Hepatic stellate cell (primary cell): ENCODE measurements around the gene CYP4V2.
"Not testable (repeated sequence)": the region's sequence is repeated elsewhere in the genome, so short reads cannot be mapped to it uniquely, and the experiment has no call there.

Experiments
- DNase-seq: peaks from one replicate; pipeline ENCODE4 v3.0.0; 2011; ENCODE audit warnings: low spot score

The CYP4V2 gene

GRCh38 chr4:186234367-186234766 lies 43.0 kb downstream of the CYP4V2 start:
- DNase-seq = no peak

- DNase-seq = no peak
Measured at GRCh38 chr4:186236126-186236525, 44.8 kb downstream of the CYP4V2 start.

DNA sequence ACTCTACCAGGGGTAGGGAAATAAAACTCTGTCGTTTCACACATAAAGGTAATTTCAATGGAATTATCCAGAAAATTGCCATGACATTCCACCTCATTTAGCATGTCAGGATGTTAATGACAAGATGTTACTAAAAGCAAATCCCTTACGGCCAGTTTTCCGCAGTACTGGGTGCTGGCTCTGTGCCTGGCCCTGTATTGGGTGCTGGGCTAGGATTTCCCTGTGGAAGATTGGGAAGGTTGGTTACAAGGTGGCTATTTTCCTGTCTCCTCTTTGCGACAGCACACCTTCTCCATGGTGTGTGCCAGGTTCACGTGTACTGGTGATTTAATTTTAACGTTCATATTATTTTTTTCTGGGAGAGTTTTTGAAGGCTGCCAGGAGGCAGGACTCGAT lies 49.1 kb downstream of the CYP4V2 start:
- no peak for DNase-seq

GRCh38 chr4:186240848-186241491 lies 49.6 kb downstream of the CYP4V2 start:
- DNase-seq = no peak

GRCh38 chr4:186241616-186242015 lies 50.2 kb downstream of the CYP4V2 start:
- no peak for DNase-seq

GRCh38 chr4:186242031-186242430 lies 50.7 kb downstream of the CYP4V2 start:
- DNase-seq = not testable (repeated sequence)

DNA sequence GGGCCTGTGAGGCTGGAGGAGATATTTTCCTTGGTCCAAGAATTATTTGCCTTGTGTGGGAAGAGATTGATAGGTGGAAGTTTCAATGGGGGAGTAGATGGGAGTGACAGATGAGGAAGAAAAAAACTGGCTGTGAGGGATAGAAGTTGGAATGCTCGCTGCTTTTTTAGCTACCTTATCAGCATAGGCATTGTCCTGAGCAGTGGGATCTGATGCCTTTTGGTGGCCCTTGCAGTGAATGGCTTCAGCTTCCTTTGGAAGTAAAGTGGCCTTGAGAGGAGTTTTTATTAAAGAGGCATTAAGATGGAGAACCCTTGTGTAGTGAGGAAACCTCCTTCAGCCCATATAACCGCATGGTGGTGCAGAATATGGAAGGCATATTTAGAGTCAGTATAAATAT lies 52.0 kb downstream of the CYP4V2 start:
- no peak for DNase-seq

GRCh38 chr4:186244835-186245234 lies 53.5 kb downstream of the CYP4V2 start:
- DNase-seq = no peak

DNA sequence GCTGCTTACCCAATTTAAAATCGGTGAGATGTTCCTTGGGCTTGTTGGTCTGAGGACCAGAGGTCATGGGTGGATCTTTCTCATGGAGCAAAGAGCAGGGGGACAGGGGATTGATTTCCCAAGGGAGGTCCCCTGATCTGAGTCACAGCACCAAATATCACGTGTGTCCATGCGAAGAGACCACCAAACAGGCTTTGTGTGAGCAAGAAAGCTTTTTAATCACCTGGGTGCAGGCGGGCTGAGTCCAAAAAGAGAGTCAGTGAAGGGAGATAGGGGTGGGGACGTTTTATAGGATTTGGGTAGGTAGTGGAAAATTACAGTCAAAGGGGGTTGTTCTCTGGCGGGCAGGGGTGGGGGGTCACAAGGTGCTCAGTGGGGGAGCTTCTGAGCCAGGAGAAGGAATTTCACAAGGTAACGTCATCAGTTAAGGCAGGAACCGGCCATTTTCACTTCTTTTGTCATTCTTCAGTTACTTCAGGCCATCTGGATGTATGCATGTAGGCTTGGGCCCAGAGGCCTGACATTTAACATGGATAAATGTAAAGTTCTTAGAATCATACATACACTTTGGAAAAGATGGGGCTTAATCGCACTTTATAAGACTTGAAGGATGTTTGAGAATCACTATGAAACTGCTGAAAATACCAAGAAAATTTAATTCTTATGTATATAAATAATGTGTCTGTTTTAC lies 55.8 kb downstream of the CYP4V2 start:
- not testable (repeated sequence) for DNase-seq

DNA sequence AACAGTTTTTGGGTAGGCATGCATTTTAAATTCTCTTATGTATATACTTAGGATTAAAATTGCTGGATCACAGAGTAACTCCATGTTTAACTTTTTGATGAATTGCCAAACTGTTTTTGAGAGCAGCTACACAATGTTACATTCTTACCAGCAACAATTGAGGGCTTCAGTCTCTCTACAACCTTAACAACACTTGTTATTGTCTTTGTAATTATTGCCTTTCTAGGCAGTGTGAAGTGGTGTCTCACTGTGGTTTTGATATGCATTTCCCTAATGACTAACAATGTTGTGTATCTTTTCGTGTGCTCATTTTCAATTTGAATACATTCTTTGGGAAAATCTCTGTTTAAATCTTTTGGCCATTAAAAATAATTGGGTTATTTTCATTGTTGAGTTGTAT lies 57.3 kb downstream of the CYP4V2 start:
- DNase-seq = no peak

DNA sequence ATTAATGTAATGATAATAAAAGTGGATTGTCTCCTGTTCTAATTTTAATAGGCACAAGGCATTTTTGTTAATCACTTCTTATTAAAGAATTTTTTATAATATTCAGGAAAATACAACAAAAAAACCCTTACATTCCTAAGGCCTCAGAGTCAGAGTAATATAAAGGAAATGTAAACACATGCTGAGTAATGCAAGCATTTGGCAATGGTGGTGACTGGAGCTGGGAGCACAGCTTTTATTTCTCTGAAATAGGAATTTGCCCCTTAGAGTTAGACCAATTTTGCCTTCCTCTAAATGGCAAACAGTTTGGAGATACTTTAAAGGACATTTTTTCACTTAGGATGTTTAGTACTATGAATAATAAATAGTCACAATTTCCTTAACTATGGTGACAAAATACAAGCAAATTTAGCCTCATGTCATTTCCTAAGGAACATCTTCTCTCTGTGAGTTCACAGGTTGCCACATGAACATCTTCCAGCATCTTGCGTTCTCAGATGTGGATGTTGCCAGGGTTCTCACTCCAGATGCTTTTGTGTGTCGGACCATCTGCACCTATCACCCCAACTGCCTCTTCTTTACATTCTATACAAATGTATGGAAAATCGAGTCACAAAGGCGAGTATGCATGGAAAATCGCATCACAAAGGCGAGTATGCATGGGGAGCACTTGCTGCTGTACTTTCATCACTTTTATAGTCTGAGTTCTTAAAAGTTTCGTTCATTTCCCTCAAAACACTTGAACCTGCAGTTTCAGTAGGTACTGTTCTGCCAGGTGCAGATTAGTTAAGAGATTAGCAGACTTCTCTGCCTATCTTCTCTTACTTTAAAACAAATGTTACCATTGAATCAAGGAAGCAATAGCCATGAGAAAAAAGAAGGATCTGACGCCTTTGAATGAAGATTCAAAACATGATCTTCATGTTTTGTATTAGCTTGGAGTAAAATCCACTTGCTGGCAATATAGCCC lies 58.7 kb downstream of the CYP4V2 start:
- DNase-seq = peak; percentile 11

GRCh38 chr4:186250760-186251159 lies 59.4 kb downstream of the CYP4V2 start:
- no peak for DNase-seq

DNA sequence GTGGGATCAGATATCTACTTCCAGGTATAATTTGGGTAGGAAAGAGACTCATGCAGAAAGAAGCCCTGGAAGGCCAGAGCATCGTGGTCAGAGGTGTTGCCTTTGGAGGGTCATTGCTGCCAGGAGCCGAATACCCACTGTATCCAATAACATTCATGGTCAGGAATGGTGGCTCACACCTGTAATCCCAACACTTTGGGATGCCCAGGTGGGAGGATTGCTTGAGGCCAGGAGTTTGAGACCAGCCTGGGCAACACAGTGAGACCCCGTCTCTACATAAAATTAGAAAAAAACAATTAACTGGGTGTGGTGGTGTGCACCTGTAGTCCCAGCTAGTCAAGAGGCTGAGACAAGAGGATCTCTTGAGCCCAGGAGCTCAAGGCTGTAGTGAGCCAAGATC lies 63.8 kb downstream of the CYP4V2 start:
- DNase-seq = no peak

DNA sequence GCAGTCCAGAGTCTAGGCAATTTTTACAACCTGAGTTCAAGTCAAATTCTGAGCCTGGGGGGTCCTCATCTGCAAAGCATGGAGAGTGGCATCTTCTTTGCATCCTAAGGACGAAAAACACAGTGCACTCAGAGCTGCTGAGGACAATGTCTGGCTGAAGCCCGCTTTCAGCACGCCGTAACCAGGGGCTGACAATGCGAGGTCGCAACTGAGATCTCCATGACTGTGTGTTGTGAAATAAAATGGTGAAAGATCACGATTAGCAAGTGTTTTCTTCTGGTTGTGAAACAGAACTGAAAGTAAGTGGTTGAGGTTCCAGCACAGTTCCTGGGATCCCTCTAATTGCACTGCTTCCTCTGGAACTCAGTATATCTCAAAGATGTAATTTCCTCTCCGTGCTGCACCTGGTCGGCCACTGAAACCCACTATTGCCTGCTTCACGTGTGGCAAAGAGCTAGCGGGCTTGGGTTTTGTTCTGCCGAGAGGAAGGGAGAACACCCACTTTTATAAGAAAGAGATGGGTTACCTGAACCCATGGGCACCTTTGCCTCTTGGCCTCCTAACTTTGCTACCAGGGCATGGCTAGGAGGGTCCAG lies 66.9 kb downstream of the CYP4V2 start:
- no peak for DNase-seq

GRCh38 chr4:186260117-186260503 lies 68.7 kb downstream of the CYP4V2 start:
- DNase-seq = no peak
